ENCODE measurements around the gene CACNG1.

DNA sequence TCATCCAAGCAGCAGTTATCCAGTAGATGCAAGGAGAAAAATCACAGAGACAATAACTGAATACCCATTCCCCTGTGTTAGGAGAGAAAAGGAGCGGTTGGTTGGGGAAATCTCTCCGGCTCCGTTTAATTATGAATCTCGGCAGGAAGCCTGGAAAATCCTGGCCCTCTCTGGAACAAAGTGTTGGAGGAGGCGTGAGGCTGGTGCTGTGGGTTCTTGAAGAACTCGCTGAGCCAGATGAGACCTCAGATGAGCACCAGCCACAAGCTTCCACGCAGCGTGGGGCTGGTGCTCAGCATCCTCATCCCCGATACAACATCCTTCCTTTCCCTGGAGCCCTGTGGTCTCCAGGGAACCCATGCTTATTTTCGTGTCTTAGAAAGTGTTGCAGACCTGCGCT, 40.2 kb upstream of the CACNG1 start:
- TF ChIP-seq, protein P1, sequence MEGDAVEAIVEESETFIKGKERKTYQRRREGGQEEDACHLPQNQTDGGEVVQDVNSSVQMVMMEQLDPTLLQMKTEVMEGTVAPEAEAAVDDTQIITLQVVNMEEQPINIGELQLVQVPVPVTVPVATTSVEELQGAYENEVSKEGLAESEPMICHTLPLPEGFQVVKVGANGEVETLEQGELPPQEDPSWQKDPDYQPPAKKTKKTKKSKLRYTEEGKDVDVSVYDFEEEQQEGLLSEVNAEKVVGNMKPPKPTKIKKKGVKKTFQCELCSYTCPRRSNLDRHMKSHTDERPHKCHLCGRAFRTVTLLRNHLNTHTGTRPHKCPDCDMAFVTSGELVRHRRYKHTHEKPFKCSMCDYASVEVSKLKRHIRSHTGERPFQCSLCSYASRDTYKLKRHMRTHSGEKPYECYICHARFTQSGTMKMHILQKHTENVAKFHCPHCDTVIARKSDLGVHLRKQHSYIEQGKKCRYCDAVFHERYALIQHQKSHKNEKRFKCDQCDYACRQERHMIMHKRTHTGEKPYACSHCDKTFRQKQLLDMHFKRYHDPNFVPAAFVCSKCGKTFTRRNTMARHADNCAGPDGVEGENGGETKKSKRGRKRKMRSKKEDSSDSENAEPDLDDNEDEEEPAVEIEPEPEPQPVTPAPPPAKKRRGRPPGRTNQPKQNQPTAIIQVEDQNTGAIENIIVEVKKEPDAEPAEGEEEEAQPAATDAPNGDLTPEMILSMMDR (IDR thresholded peaks at IDR 0.05) = no peak
- TF ChIP-seq POLR2A (IDR thresholded peaks at IDR 0.05) = no peak

Measured in testis (tissue), 2 donors.